HAP-1 (cell line): ENCODE results near the gene VWA3B.
"Not testable (repeated sequence)": the region's sequence is repeated elsewhere in the genome, so short reads cannot be mapped to it uniquely, and the experiment has no call there.

Source experiments
- DNase-seq, 2 experiments: peaks; one replicate each; pipeline ENCODE4 v3.0.0-alpha.2; 2016 to 2020; ENCODE audit warnings: low spot score in 2 of 2
- H3K27me3 ChIP-seq: fragments of 250-450 bp; sonication (Bioruptor Pico); 2 replicates; pipeline ENCODE4 v1.5.1; 2020; ENCODE audit warnings: low read depth, mild to moderate bottlenecking, moderate library complexity
- H3K36me3 ChIP-seq: fragments of 250-450 bp; sonication (Bioruptor Pico); replicated peaks from 2 replicates; pipeline ENCODE4 v1.5.1; 2020; ENCODE audit warnings: mild to moderate bottlenecking
- H3K4me1 ChIP-seq: fragments of 250-450 bp; sonication (Bioruptor Pico); 2 replicates; pipeline ENCODE4 v1.5.1; 2020; ENCODE audit warnings: mild to moderate bottlenecking
- H3K4me3 ChIP-seq: fragments of 250-450 bp; sonication (Bioruptor Pico); 2 replicates; pipeline ENCODE4 v1.5.1; 2020; ENCODE audit warnings: mild to moderate bottlenecking, moderate library complexity
- H3K9me3 ChIP-seq: fragments of 250-450 bp; sonication (Bioruptor Pico); 2 replicates; pipeline ENCODE4 v1.5.1; 2020; ENCODE audit warnings: mild to moderate bottlenecking, moderate library complexity
- in situ Hi-C: fragments of 300-500 bp; cut with MboI; formaldehyde crosslinking; loops from 3 replicates; pipeline ENCODE4 v1.14.3; 2020; ENCODE audit warnings: low sequenced_read_pairs, inconsistent platforms, mixed read lengths

The VWA3B gene

DNA sequence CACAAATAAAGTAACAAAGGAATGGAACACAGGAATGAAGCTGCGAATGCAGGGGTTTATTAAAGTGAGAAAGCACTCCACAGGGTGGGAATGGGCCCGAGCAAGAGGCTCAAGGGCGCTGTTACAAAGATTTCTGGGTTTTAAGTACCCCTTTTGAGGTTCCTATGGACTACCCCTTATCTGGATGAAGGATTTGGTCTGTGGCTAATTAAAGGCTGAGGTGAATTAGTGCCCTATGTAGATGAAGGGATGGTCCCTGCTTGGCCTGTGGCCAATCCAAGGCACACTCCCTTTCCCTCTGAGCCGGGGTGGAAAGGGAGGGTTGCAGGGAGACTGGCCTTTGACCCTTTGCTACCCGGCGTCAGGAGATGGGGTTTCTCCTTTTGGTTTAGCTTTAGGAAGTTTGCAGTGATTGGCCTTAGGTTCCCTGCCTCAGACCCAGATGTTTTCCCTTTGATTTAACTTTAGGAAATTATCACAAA lies 211.8 kb downstream of the VWA3B start:
- no peak overlapping the region for H3K4me3 ChIP-seq
- no peaks in the 10 kb centered on the region for H3K9me3 ChIP-seq
- in situ Hi-C loops = no loop called here
- H3K4me1 ChIP-seq = no peaks in the 10 kb centered on the region
- H3K36me3 ChIP-seq = no peaks in the 10 kb centered on the region
- DNase-seq = no peak
- no peaks in the 10 kb centered on the region for H3K27me3 ChIP-seq

DNA sequence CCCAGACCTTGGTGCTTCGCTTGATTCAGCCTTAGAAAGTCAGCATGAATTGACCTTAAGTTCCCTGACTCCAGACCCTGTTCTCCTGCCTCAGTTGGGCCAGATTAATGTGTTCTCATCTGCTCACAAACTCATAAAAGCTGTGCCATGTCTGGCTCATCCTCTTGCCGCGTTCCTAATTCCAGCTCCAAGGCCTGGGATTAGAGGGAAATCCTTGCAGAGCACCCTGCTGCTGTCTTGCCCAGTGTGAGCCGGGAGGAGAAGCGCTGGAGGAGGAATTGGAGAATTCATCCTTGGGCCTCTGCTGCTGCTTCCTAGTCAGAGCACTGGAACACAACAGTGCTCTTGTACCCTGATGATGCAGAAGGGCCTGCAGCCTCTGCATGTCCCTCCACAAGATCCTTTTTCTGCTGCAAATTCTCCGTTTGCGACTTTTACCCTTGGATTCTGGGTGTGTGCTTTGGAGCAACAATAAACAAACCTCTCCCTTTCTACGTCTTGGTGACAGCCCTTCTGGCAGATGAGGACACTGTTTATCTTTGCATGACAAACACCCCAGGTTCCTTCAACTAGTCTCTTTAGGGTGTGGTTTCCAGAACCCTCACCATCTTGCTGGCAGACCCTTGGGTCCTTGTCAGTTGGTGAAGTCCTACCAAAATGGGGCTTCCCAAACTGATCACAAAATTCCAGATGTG lies 212.4 kb downstream of the VWA3B start:
- in situ Hi-C loops = no loop called here
- Histone ChIP-seq H3K4me3 (no peak overlapping the region), H3K27me3 (no peaks in the 10 kb centered on the region), H3K4me1 (no peaks in the 10 kb centered on the region), H3K9me3 (no peaks in the 10 kb centered on the region), H3K36me3 (no peaks in the 10 kb centered on the region)
- DNase-seq = no peak

GRCh38 chr2:98300141-98300874 lies 213.3 kb downstream of the VWA3B start:
- H3K27me3 ChIP-seq = no peaks in the 10 kb centered on the region
- DNase-seq = no peak
- no peaks in the 10 kb centered on the region for H3K9me3 ChIP-seq
- no peaks in the 10 kb centered on the region for H3K36me3 ChIP-seq
- H3K4me1 ChIP-seq = no peaks in the 10 kb centered on the region
- in situ Hi-C loops = no loop called here
- no peak overlapping the region for H3K4me3 ChIP-seq

DNA sequence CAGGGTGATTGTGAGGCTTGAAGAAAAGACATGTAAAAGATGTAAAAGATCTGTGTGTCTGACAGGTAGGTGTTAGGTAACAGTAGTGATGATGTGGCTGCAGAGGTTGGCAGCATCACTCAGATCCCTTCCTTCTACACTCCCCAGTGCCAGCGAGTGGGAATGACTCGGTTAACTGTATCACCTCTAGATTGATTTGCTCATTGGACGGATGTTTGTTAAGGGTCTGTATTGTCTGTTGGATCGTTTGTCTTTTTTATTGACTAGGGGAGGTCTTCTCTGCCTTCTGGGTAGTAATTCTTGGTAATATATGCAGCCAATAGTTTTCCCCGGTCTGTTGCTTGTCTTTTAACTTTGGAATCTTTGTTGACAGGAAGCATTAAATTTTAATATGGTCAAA lies 214.5 kb downstream of the VWA3B start:
- Histone ChIP-seq H3K9me3 (no peaks in the 10 kb centered on the region), H3K36me3 (no peaks in the 10 kb centered on the region), H3K4me1 (no peaks in the 10 kb centered on the region), H3K4me3 (no peak overlapping the region), H3K27me3 (no peaks in the 10 kb centered on the region)
- in situ Hi-C loops = no loop called here
- DNase-seq = no peak

GRCh38 chr2:98307131-98307696 lies 220.2 kb downstream of the VWA3B start:
- H3K36me3 ChIP-seq, H3K9me3 ChIP-seq, H3K27me3 ChIP-seq, DNase-seq, in situ Hi-C loops, H3K4me3 ChIP-seq, H3K4me1 ChIP-seq: not testable (repeated sequence)

DNA sequence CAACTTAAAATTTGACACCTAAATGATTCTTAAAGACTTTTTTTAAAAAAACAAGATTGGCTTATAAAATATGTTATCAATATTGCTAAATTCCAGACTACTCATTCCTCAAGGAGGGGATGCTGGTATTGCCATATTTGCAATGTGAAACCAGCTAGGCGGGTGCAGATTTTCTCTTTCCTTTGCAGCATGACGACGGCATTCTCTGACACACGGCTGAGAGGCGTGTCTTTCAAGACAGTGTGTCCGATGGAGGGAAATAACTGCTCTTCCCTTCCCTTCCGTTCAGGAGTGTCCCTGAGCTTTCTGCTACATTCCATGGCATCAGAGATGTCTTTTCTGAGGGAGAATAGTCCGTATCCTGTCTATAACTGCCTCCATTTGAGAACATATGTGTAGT lies 221.1 kb downstream of the VWA3B start:
- in situ Hi-C loops = no loop called here
- H3K9me3 ChIP-seq = no peaks in the 10 kb centered on the region
- no peak overlapping the region for H3K4me3 ChIP-seq
- H3K36me3 ChIP-seq = no peaks in the 10 kb centered on the region
- DNase-seq = no peak
- H3K4me1 ChIP-seq = no peaks in the 10 kb centered on the region
- no peaks in the 10 kb centered on the region for H3K27me3 ChIP-seq

DNA sequence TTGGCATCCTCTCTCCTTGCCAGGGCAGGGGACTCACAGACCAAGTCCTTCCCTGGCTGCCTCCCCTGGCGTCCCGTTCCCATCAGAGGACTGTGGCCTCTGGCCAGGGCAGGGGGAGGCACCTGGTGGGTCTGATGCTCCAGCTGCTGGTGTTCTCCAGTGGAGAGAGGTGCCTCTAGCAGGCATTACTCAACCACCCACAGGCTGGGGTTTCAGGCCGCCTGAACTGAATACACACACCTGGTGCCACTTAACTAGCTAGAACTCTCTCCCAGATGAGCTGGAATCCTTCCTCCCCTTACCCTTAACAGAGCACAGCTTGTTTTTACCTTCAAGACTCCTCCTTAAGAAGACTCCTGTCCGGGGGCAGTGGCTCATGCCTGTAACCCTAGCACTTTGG lies 221.6 kb downstream of the VWA3B start:
- Histone ChIP-seq H3K4me3 (no peak overlapping the region), H3K27me3 (no peaks in the 10 kb centered on the region), H3K4me1 (no peaks in the 10 kb centered on the region), H3K9me3 (no peaks in the 10 kb centered on the region), H3K36me3 (no peaks in the 10 kb centered on the region)
- no peak for DNase-seq
- in situ Hi-C loops = no loop called here

DNA sequence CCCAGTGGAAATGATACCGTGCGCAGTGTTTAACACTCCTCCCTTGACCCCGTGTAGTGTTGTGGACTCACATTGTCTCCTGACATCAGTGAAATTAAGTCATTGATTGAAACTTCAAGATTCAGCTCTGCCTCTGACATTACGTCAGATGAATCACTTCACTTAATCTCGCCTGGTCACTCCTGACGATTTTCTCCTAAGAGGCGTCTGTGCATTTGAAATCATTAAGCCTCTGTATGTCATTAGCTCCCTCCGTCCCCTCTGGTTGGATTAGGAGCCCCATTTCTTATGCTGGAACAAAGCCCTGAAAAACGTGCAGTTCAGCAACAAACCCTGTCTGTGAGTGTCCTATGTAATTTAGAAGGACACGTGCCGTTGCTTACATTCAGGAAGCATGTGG lies 222.6 kb downstream of the VWA3B start:
- no peaks in the 10 kb centered on the region for H3K4me1 ChIP-seq
- H3K4me3 ChIP-seq = no peak overlapping the region
- DNase-seq = no peak
- H3K9me3 ChIP-seq = no peaks in the 10 kb centered on the region
- H3K36me3 ChIP-seq = no peaks in the 10 kb centered on the region
- H3K27me3 ChIP-seq = no peaks in the 10 kb centered on the region
- in situ Hi-C loops = no loop called here

GRCh38 chr2:98310010-98310409 lies 223.0 kb downstream of the VWA3B start:
- no peaks in the 10 kb centered on the region for H3K9me3 ChIP-seq
- no peaks in the 10 kb centered on the region for H3K4me1 ChIP-seq
- H3K4me3 ChIP-seq = no peak overlapping the region
- no peak for DNase-seq
- in situ Hi-C loops = no loop called here
- no peaks in the 10 kb centered on the region for H3K27me3 ChIP-seq
- H3K36me3 ChIP-seq = no peaks in the 10 kb centered on the region

GRCh38 chr2:98311090-98311489 lies 224.1 kb downstream of the VWA3B start:
- Histone ChIP-seq H3K27me3 (no peaks in the 10 kb centered on the region), H3K4me3 (no peak overlapping the region), H3K36me3 (no peaks in the 10 kb centered on the region), H3K9me3 (no peaks in the 10 kb centered on the region), H3K4me1 (no peaks in the 10 kb centered on the region)
- no peak for DNase-seq
- in situ Hi-C loops = no loop called here

DNA sequence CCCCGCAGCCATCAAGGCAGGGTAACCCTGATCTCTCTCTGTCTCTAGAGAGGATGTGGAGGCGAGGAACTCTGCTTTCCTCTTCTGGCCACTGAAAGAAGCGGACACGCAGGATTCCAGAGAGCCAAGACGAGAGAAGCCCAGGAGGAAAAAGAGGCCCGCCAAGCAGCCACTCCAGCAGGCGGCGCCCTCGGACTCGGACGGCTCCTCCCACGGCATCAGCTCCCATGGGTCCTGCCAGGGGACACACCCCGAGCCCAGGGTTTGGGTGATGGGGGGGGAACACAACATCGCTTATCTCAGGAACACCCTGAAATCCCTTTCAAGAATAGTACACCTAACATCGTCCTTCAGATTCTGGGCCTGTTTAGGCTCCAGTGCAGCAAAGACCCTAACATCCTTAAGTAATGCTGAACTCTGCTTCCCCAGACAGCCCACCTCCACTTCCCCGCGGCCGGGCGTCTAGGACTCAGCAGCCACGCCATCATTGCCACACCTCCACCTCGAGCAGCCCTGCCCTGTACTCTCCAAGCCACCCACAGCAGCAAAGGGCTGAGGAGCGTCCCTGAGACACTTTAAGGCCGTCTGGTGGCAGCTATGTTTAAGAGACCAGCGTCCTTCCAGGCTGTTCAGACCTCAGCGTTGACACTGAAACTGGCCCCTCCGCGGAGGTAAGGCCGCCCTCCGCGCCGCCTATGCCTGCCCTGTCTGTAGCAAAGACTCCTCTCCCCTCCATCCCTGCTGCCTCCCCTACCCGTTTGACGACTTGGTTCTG lies 225.0 kb downstream of the VWA3B start:
- no peaks in the 10 kb centered on the region for H3K9me3 ChIP-seq
- no peaks in the 10 kb centered on the region for H3K4me1 ChIP-seq
- in situ Hi-C loops = no loop called here
- H3K4me3 ChIP-seq = no peak overlapping the region
- H3K36me3 ChIP-seq = no peaks in the 10 kb centered on the region
- no peaks in the 10 kb centered on the region for H3K27me3 ChIP-seq
- no peak for DNase-seq

DNA sequence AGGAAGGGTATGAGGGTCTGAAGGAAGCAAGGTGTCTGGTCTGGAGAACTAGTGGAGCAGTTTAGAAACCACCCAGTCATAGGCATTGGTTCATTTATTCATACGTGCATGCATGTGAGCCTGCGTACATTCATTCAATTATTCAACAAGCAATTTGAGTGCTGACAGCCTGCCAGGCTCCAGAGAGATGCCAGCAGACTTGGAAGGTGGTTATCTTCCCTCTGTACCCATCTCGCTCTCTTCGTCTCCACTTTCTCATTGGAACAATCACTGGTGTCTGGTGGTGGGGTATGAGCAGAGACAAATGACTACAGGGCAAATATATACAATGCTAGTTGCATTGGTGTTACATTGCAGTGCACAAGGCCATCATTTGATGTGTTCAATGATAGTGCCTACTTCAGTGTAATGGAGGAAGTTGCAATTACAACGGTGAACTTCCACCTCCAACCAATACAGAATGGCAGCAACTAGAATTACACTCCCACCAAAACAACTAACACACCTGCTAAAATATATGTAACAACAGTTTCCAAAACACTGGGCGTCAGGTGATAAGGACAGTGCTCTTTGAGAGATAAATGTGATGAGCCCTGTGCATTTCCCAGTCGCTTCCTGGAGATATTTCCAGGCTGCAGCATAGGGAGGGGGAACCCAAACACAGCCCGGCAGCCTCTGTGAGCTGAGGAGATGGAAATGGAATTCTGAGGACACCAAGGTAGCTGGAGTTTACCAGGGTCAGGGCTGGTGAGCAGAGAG lies 226.7 kb downstream of the VWA3B start:
- no peak overlapping the region for H3K4me3 ChIP-seq
- H3K36me3 ChIP-seq = no peaks in the 10 kb centered on the region
- no peaks in the 10 kb centered on the region for H3K4me1 ChIP-seq
- in situ Hi-C loops = no loop called here
- no peak for DNase-seq
- H3K9me3 ChIP-seq = peaks cover 4% of the 10 kb centered on the region; the same call in 1 of the 2 replicates
- H3K27me3 ChIP-seq = no peaks in the 10 kb centered on the region

GRCh38 chr2:98314251-98314650 lies 227.3 kb downstream of the VWA3B start:
- no peaks in the 10 kb centered on the region for H3K4me1 ChIP-seq
- DNase-seq = no peak
- H3K27me3 ChIP-seq = no peaks in the 10 kb centered on the region
- peaks cover 6% of the 10 kb centered on the region; the same call in 1 of the 2 replicates for H3K9me3 ChIP-seq
- H3K4me3 ChIP-seq = no peak overlapping the region
- no peaks in the 10 kb centered on the region for H3K36me3 ChIP-seq
- in situ Hi-C loops = no loop called here
